Karpas-422 (cell line): Measurements from ENCODE around the gene KIF26A. TPM values are rescaled to one million over a fixed set of nuclear protein-coding genes. Genes with fewer than 3 reads are reported as not detected.

Experiments
- DNase-seq: peaks from one replicate; pipeline ENCODE4 v3.0.0-alpha.2; 2015
- H2AFZ ChIP-seq: fragments of 200-600 bp; sonication (generic); 2 replicates; pipeline ENCODE4 v1.6.1; 2014; ENCODE audit warnings: antibody characterized with exemption, low read length, mixed read lengths
- H3K27ac ChIP-seq: fragments of 200-600 bp; sonication (generic); 2 replicates; pipeline ENCODE4 v1.5.1; 2014; ENCODE audit warnings: mild to moderate bottlenecking, low read length, moderate library complexity
- H3K27me3 ChIP-seq: fragments of 200-600 bp; sonication (generic); 2 replicates; pipeline ENCODE4 v1.6.1; 2014; ENCODE audit warnings: low read length, mixed read lengths
- H3K36me3 ChIP-seq: fragments of 200-600 bp; sonication (generic); 2 replicates; pipeline ENCODE4 v1.6.1; 2014; ENCODE audit warnings: low read length, mixed read lengths; ENCODE audit not compliant: insufficient read depth
- H3K4me1 ChIP-seq: fragments of 200-600 bp; sonication (generic); 2 replicates; pipeline ENCODE4 v1.6.1; 2014; ENCODE audit warnings: mild to moderate bottlenecking, low read length, mixed read lengths
- H3K4me2 ChIP-seq: fragments of 200-600 bp; sonication (generic); 2 replicates; pipeline ENCODE4 v1.6.1; 2014; ENCODE audit warnings: low read length, low read depth, mild to moderate bottlenecking; ENCODE audit not compliant: poor library complexity, severe bottlenecking
- H3K4me3 ChIP-seq: fragments of 200-600 bp; sonication (generic); 2 replicates; pipeline ENCODE4 v1.5.1; 2014; ENCODE audit warnings: mild to moderate bottlenecking, antibody characterized with exemption, low read length, mixed read lengths
- H3K79me2 ChIP-seq: fragments of 200-600 bp; sonication (generic); 2 replicates; pipeline ENCODE4 v1.6.1; 2014; ENCODE audit warnings: mild to moderate bottlenecking, low read length, mixed read lengths
- H3K9ac ChIP-seq: fragments of 200-600 bp; sonication (generic); 2 replicates; pipeline ENCODE4 v1.6.0; 2014; ENCODE audit warnings: low read length
- H3K9me2 ChIP-seq: fragments of 200-600 bp; sonication (generic), shearing (Covaris generic); replicated peaks from 2 replicates; pipeline ENCODE4 v1.6.0; 2014; ENCODE audit warnings: mild to moderate bottlenecking, low read length, moderate library complexity; ENCODE audit not compliant: insufficient read depth
- H3K9me3 ChIP-seq: fragments of 300-700, 200-600 bp; sonication (generic); 2 replicates; pipeline ENCODE4 v1.6.1; 2014; ENCODE audit warnings: low read length, mixed read lengths
- H4K20me1 ChIP-seq: fragments of 200-600 bp; sonication (generic); 2 replicates; pipeline ENCODE4 v1.6.1; 2014; ENCODE audit warnings: mild to moderate bottlenecking, antibody characterized with exemption, low read length, low read depth; ENCODE audit not compliant: insufficient read depth
- total RNA-seq: library from RNA; depleted of rRNA; stranded (reverse); fragments of >200 nt; shearing (Covaris generic); gene quantifications from 2 replicates; pipeline ENCODE4 v1.2.3, GENCODE V29; 2014; ENCODE audit warnings: low replicate concordance

Gene KIF26A
- total RNA-seq, 1 experiment from 2014 or later: not detected

DNA sequence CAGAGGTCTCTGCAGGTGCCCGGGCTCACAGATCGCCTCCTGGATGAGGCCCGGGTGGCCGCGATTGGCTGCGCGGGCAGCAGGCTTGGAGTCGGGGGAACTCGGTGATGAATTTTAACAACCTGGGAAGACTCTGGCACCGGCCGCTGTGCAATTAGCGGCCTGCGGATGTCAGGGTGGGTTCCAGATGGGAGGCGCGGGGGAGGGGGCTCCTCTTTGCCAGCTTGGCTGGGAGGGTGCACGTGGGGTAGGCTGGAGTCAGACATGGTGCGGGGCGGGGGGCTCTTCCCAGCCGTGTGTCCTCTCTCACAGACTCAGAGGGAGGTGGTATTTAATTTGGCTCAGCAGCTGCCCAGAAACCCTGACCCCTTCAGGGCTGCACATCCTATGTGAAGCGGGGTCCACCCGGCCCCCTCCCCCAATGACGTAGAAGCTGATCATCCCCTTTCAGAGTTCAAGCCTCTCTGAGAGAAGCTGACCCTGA, 81.4 kb downstream of the KIF26A start:
- no peak for DNase-seq
- Histone ChIP-seq H3K27ac (no peak overlapping the region), H3K9me2 (no peaks in the 10 kb centered on the region), H3K4me2 (no peak overlapping the region), H3K4me1 (peaks cover 7% of the 10 kb centered on the region), H3K4me3 (no peak overlapping the region), H3K9me3 (no peaks in the 10 kb centered on the region), H2AFZ (no peak overlapping the region), H4K20me1 (0 out of 2 replicates have a peak, but pooled peaks cover 4% of the 10 kb centered on the region), H3K9ac (no peak overlapping the region), H3K79me2 (no peaks in the 10 kb centered on the region), H3K36me3 (no peaks in the 10 kb centered on the region), H3K27me3 (no peaks in the 10 kb centered on the region)

DNA sequence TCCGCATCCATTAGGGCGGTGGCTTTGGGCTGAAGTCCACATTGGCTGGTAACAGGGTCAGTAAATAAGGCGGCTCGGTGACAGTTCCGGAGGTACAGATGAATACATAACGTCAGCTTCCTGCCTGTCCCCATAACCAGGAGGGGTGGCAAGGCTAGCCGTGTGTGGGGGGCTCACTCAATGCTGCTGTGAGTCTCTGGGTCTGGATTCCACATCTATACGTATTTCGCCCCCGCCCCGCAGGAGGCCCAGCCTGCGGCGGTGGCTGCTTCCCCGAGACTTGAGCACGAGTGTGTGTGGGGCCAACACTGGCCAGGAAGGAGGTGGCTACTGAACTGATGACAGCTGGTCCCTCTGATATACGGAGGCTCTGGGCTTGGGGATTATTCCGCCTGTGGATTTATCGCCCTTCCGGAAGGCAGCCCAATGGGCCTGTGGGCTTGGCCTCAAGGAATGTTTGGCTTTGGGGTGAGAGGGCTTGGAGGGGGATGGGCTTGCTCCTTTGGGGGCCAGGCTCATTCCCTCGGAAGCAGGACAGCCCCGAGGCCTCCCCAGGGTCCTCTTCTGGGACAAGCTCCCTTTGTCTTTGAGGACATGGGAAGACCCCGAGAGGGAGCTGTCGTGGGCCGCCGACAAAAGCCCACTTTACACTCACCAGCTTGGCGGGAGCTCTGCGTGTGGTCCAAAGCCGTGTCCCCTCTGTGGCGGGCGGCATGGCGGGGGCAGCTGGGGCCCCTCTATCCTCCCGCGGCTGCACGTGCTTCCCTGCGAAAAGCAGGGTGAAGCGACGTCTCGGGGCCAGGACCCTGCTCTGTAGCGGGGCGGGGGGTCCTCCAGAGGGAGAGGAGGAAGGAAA, 82.1 kb downstream of the KIF26A start:
- H3K4me2 ChIP-seq: no peak overlapping the region
- H3K4me1 ChIP-seq: peaks cover 7% of the 10 kb centered on the region
- no peaks in the 10 kb centered on the region for H3K36me3 ChIP-seq
- no peak overlapping the region for H3K9ac ChIP-seq
- no peaks in the 10 kb centered on the region for H3K79me2 ChIP-seq
- H3K27me3 ChIP-seq: no peaks in the 10 kb centered on the region
- H3K4me3 ChIP-seq: no peak overlapping the region
- no peak overlapping the region for H2AFZ ChIP-seq
- H3K9me2 ChIP-seq: no peaks in the 10 kb centered on the region
- DNase-seq: no peak
- H3K9me3 ChIP-seq: no peaks in the 10 kb centered on the region
- H3K27ac ChIP-seq: no peak overlapping the region
- 0 out of 2 replicates have a peak, but pooled peaks cover 4% of the 10 kb centered on the region for H4K20me1 ChIP-seq

DNA sequence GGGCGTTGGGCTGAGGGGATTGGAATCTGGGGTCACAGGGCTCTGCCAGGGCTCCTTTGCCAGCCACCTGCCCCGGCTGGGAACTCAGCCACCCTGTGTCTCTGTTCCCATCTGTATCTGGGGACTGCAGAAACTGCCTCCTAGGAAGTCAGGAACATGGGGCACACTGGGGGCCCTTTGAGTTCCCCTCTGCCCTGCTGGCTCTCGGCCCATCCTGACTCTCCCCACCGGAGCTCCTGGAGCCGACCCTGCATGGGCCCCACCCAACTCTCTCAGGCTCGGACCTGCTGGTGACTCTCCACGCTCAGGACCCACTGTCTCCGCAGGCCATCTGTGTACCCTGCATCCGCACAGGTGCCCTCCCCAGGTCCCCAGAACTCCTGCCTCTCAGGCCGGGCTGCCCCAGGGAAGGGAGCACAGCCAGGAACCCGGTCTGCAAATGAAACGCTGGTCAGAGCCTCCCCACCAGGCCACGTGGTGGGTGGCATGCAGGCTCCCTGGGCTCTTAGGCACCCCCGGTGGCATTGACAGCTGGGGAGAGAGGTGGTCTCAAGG, 82.8 kb downstream of the KIF26A start:
- Histone ChIP-seq H3K4me2 (no peak overlapping the region), H4K20me1 (0 out of 2 replicates have a peak, but pooled peaks cover 4% of the 10 kb centered on the region), H3K27ac (no peak overlapping the region), H3K9me2 (no peaks in the 10 kb centered on the region), H3K9me3 (no peaks in the 10 kb centered on the region), H3K27me3 (no peaks in the 10 kb centered on the region), H3K79me2 (no peaks in the 10 kb centered on the region), H3K9ac (no peak overlapping the region), H3K4me3 (no peak overlapping the region), H3K4me1 (peaks cover 7% of the 10 kb centered on the region), H3K36me3 (no peaks in the 10 kb centered on the region), H2AFZ (no peak overlapping the region)
- DNase-seq: no peak

DNA sequence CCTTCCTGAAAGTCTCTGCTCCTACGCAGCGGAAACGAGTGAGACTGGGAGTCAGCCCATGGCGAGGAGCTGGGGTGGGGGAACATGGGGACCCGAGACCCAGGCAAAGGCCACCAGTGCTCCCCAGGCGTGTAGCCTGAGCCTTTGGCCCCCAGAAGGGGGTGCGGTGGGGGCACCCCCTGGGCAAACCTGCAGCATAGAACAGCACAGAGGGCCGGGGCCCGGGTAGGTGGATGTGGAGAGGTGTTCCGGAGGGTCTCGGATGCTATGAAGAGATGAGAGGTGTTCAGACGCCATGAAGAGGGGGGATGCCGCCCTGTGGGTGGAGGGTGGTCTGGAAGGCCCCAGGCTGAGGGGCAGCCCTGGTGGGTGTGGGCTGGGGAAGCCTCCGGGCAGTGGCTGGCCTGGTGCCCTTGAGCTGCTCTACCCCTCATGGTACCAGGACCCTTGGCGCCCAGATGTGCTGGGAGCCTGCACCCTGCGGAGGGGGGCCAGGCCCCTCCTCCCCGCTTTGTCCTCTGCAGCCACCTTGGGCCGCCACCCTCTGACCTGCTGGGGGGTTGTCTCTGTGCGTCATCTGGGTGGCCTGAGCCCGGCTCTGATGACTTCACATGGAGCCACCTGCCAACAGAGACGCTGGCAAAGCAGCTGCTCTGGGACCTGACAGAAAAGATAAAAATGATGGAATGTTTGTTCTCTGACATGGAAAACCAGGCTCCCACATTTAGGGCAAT, 83.4 kb downstream of the KIF26A start:
- DNase-seq: no peak
- H3K27me3 ChIP-seq: no peaks in the 10 kb centered on the region; the same call in 1 of the 2 replicates
- no peak overlapping the region for H3K9ac ChIP-seq
- no peak overlapping the region for H3K27ac ChIP-seq
- no peak overlapping the region for H2AFZ ChIP-seq
- H3K36me3 ChIP-seq: no peaks in the 10 kb centered on the region
- no peak overlapping the region for H3K4me2 ChIP-seq
- 0 out of 2 replicates have a peak, but pooled peaks cover 4% of the 10 kb centered on the region for H4K20me1 ChIP-seq
- no peaks in the 10 kb centered on the region for H3K9me3 ChIP-seq
- peaks cover 7% of the 10 kb centered on the region for H3K4me1 ChIP-seq
- H3K79me2 ChIP-seq: no peaks in the 10 kb centered on the region
- no peaks in the 10 kb centered on the region for H3K9me2 ChIP-seq
- no peak overlapping the region for H3K4me3 ChIP-seq

DNA sequence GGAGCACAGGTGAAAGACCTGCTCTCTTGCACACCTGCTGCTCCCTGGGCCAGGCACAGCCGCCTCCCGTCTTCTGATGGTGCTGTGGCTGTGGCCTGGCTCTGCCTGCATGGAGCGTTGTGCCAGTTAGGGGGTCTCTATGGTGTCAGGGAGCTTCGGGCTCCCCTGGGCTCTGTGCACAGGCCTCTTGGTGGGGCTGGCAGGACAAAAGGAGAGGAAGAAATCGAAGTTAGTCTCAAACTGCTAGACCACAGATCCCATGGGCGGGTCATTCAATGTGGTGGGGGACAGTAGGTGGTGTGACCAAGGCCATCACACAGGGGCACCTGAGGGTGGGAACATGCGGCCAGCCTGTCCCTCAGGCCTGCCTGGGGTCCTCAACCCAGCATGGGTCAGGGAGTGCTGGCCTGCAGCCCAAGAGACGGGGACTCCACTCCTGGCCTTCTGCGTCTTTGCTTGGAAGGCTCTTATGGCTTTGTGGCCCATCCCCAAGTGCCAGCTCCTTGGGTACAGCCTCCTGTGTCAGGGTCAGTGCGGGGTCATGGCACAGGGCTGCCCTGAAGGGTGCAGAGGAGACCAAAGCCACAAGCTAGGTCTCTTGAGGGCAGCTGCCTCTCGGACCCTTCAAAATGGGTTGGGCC, 84.1 kb downstream of the KIF26A start:
- Histone ChIP-seq H4K20me1 (0 out of 2 replicates have a peak, but pooled peaks cover 4% of the 10 kb centered on the region), H2AFZ (no peak overlapping the region), H3K4me3 (no peak overlapping the region), H3K9ac (no peak overlapping the region), H3K36me3 (no peaks in the 10 kb centered on the region), H3K9me2 (no peaks in the 10 kb centered on the region), H3K9me3 (peaks cover 4% of the 10 kb centered on the region; the same call in 1 of the 2 replicates), H3K4me1 (peaks cover 7% of the 10 kb centered on the region), H3K27ac (no peak overlapping the region), H3K4me2 (no peak overlapping the region), H3K27me3 (no peaks in the 10 kb centered on the region; the same call in 1 of the 2 replicates), H3K79me2 (no peaks in the 10 kb centered on the region)
- DNase-seq: no peak

DNA sequence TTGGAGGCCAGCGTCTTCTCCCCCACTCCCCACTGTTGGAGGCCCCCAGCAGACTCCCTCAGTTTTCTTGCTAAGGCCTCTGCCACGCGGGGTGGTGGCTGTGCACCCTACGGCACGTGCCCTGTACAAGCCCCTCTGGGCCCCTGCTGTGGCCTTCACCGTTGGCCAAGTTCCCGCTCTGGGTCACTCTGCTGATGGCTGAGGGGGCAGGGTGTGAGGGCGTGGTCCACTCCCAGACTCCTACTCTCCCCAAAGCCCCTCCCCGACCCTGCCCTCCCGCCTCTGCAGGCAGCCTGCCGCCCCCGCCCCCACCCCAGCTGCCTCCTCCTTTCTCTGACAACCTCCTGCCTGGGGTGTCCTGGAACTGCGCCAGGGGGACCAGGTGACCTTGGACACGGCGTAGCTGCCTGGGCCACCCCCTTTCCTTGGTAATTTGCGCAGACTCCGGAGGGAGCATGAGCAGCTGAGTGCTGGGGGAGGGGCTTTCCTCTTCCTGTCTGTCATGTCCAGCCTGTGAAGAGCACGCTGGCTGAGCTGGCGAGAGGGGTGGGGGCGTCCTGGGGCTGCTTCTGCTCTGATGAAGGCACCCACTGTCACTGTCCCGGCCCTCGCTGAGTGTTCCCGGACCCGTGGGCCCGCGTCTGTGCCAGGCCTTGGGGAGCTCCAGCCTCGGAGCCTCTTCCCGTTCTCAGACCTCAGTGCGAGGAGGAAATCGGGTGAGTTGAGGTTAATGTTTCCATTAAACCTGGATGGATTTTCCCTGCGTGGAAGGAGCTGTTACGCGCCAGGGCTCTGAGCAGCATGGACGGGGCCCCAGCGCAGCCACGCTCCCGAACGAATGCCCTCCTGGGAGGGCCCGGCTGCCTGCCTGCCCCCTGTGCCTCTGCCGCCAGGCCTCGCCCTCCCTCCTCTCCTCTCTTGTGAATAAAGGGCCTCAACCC, 85.0 kb downstream of the KIF26A start:
- no peaks in the 10 kb centered on the region for H3K79me2 ChIP-seq
- H3K9ac ChIP-seq: no peak overlapping the region
- H3K4me2 ChIP-seq: no peak overlapping the region
- 0 out of 2 replicates have a peak, but pooled peaks cover 4% of the 10 kb centered on the region for H4K20me1 ChIP-seq
- no peak overlapping the region for H3K27ac ChIP-seq
- H3K9me3 ChIP-seq: peaks cover 5% of the 10 kb centered on the region; the same call in 1 of the 2 replicates
- H2AFZ ChIP-seq: no peak overlapping the region
- H3K36me3 ChIP-seq: no peaks in the 10 kb centered on the region
- H3K27me3 ChIP-seq: no peaks in the 10 kb centered on the region; the same call in 1 of the 2 replicates
- H3K4me3 ChIP-seq: no peak overlapping the region
- H3K9me2 ChIP-seq: no peaks in the 10 kb centered on the region
- no peaks in the 10 kb centered on the region for H3K4me1 ChIP-seq
- DNase-seq: no peak

DNA sequence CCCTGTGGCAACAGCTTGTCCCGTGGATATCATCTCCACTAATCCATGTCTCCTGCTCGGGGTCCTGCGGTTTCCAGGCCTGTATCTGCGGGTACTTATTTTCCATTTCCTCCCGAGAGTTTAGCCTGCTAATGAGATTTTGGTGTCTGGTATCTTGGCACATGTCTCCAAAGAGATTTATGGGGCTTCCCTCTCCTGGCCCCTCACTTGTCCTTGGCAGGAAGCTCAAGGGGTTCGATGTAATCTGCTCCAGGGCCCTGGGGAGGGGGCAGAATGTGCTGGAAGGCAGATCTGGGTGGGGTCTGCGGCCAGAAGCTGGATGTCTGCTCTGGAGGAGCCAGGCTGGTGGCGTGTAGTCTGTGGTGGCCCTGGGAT, 85.7 kb downstream of the KIF26A start:
- H3K4me1 ChIP-seq: no peaks in the 10 kb centered on the region
- peaks cover 5% of the 10 kb centered on the region; the same call in 1 of the 2 replicates for H3K9me3 ChIP-seq
- H3K27ac ChIP-seq: no peak overlapping the region
- no peaks in the 10 kb centered on the region for H3K36me3 ChIP-seq
- H3K4me2 ChIP-seq: no peak overlapping the region
- 0 out of 2 replicates have a peak, but pooled peaks cover 4% of the 10 kb centered on the region for H4K20me1 ChIP-seq
- H3K9me2 ChIP-seq: no peaks in the 10 kb centered on the region
- H2AFZ ChIP-seq: no peak overlapping the region
- no peaks in the 10 kb centered on the region; the same call in 1 of the 2 replicates for H3K27me3 ChIP-seq
- H3K79me2 ChIP-seq: no peaks in the 10 kb centered on the region
- no peak overlapping the region for H3K4me3 ChIP-seq
- DNase-seq: no peak
- H3K9ac ChIP-seq: no peak overlapping the region
